ENCODE measurements around the gene MAPK1.

DNA sequence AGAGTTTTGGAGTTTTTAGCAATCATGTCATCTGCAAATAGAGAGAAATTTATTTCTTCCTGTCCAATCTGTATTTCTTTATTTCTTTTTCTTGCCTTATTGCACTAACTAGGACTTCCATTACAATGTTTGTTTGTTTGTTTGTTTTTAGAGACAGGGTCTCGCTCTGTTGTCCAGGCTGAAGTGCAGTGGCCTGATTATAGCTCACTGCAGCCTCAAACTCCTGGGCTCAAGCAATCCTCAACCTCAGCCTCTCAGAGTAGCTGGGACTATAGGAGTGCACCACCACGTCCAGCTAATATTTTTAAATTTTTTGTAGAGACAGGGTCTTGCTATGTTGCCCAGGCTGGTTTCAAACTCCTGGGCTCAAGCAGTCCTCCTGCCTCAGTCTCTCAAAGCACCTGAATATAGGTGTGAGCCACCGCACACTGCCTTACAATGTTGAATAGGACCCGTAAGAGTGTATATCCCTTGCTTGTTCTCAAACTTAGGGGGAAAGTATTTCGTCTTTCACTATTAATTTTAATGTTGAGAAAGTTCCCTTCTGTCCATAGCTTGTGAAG, 29.6 kb upstream of the MAPK1 start:
- TF ChIP-seq, protein P1, sequence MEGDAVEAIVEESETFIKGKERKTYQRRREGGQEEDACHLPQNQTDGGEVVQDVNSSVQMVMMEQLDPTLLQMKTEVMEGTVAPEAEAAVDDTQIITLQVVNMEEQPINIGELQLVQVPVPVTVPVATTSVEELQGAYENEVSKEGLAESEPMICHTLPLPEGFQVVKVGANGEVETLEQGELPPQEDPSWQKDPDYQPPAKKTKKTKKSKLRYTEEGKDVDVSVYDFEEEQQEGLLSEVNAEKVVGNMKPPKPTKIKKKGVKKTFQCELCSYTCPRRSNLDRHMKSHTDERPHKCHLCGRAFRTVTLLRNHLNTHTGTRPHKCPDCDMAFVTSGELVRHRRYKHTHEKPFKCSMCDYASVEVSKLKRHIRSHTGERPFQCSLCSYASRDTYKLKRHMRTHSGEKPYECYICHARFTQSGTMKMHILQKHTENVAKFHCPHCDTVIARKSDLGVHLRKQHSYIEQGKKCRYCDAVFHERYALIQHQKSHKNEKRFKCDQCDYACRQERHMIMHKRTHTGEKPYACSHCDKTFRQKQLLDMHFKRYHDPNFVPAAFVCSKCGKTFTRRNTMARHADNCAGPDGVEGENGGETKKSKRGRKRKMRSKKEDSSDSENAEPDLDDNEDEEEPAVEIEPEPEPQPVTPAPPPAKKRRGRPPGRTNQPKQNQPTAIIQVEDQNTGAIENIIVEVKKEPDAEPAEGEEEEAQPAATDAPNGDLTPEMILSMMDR (IDR thresholded peaks at IDR 0.05) = no peak
- no peak for TF ChIP-seq POLR2A (IDR thresholded peaks at IDR 0.05)

Measured in upper lobe of left lung (tissue), 4 donors.